DND-41 (cell line): ENCODE measurements around the gene PELI2.

Source experiments
- ATAC-seq: fragments of 200-7000 bp; cut with Tn5 transposase; 3 replicates; pipeline ENCODE4 v1.9.1; 2021; ENCODE audit warnings: low read depth; ENCODE audit not compliant: insufficient read depth
- DNase-seq: peaks from one replicate; pipeline ENCODE4 v3.0.0-alpha.2; 2020
- H2AFZ ChIP-seq: 2 replicates; pipeline ENCODE4 v1.6.0; 2012; ENCODE audit warnings: low read depth, low read length
- H3K27ac ChIP-seq: 2 replicates; pipeline ENCODE4 v1.5.1; 2012; ENCODE audit warnings: low read length, inconsistent platforms
- H3K27me3 ChIP-seq: fragments of 200-600 bp; sonication (generic); 2 replicates; pipeline ENCODE4 v1.6.0; 2012; ENCODE audit warnings: low read length, mild to moderate bottlenecking, inconsistent platforms; ENCODE audit not compliant: insufficient read depth, poor library complexity
- H3K36me3 ChIP-seq: 2 replicates; pipeline ENCODE4 v1.5.1; 2012; ENCODE audit warnings: low read length, inconsistent platforms; ENCODE audit not compliant: insufficient read depth
- H3K4me1 ChIP-seq: 2 replicates; pipeline ENCODE4 v1.5.1; 2012; ENCODE audit warnings: mild to moderate bottlenecking, low read length; ENCODE audit not compliant: insufficient read depth
- H3K4me2 ChIP-seq: 2 replicates; pipeline ENCODE4 v1.6.0; 2012; ENCODE audit warnings: mild to moderate bottlenecking, moderate library complexity, low read length, inconsistent platforms; ENCODE audit not compliant: insufficient read depth
- H3K4me3 ChIP-seq, 2 experiments: fragments of 200-600 bp in 1 of 2; shearing (Covaris generic) in 1 of 2; 2 replicates each; pipeline ENCODE4 v1.5.1; 2012 to 2016; ENCODE audit warnings: inconsistent platforms in 2 of 2, low read length in 2 of 2, mild to moderate bottlenecking in 2 of 2, low read depth in 1 of 2, moderate library complexity in 1 of 2
- H3K79me2 ChIP-seq: 2 replicates; pipeline ENCODE4 v1.6.0; 2012; ENCODE audit warnings: low read length, inconsistent platforms; ENCODE audit not compliant: insufficient read depth
- H3K9ac ChIP-seq: 2 replicates; pipeline ENCODE4 v1.6.0; 2012; ENCODE audit warnings: low read depth, mild to moderate bottlenecking, inconsistent platforms, low read length, moderate library complexity
- H3K9me3 ChIP-seq: 2 replicates; pipeline ENCODE4 v1.5.1; 2012; ENCODE audit warnings: low read length, moderate library complexity, mild to moderate bottlenecking, inconsistent platforms; ENCODE audit not compliant: insufficient read depth, severe bottlenecking
- H4K20me1 ChIP-seq: 2 replicates; pipeline ENCODE4 v1.6.0; 2012; ENCODE audit warnings: low read length; ENCODE audit not compliant: insufficient read depth
- EZH2 ChIP-seq: IDR thresholded peaks from 3 replicates; pipeline ENCODE4 v1.6.1; 2012; ENCODE audit warnings: borderline replicate concordance, low read depth, mild to moderate bottlenecking, moderate library complexity, low read length, inconsistent platforms; ENCODE audit not compliant: severe bottlenecking
- TF ChIP-seq, protein P1 (sequence below): IDR thresholded peaks from 2 replicates; pipeline ENCODE4 v1.5.1; 2012; ENCODE audit warnings: borderline replicate concordance, low read length, moderate library complexity, mild to moderate bottlenecking; ENCODE audit not compliant: poor library complexity, severe bottlenecking; ENCODE audit errors: extremely low read depth

PELI2 gene

DNA sequence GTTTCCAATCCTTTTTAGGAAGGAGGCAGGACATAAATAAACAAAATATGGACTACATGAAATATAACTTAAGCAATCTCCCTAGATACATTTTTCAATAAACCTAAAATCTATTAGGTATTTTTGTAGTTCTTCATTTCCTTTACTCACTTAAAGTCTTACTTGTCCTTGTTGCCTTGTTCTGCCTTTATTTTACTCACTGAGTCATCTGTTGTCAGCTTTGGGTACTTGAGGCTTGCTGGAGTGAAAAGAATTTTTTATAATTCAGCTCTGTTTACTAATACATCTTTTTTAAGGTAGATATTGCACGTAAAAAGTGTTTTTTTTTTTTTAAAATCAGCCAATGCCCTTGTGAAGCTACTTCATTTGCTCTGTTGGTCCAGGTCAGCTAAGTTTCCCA, 216.2 kb downstream of the PELI2 start:
- H3K9me3 ChIP-seq, result no peaks in the 10 kb centered on the region
- no peaks in the 10 kb centered on the region; the same call in 1 of the 2 replicates for H3K36me3 ChIP-seq
- peaks cover 32% of the 10 kb centered on the region for H3K4me1 ChIP-seq
- H3K4me3 ChIP-seq, result no peak overlapping the region
- DNase-seq (no peak), ATAC-seq (no peak)
- no peak overlapping the region for H3K27ac ChIP-seq
- H3K9ac ChIP-seq, result no peak overlapping the region
- no peaks in the 10 kb centered on the region for H4K20me1 ChIP-seq
- H3K4me2 ChIP-seq, result no peak overlapping the region
- H3K27me3 ChIP-seq, result no peaks in the 10 kb centered on the region
- no peak overlapping the region for H2AFZ ChIP-seq
- H3K79me2 ChIP-seq, result no peaks in the 10 kb centered on the region
- TF ChIP-seq, protein P1, sequence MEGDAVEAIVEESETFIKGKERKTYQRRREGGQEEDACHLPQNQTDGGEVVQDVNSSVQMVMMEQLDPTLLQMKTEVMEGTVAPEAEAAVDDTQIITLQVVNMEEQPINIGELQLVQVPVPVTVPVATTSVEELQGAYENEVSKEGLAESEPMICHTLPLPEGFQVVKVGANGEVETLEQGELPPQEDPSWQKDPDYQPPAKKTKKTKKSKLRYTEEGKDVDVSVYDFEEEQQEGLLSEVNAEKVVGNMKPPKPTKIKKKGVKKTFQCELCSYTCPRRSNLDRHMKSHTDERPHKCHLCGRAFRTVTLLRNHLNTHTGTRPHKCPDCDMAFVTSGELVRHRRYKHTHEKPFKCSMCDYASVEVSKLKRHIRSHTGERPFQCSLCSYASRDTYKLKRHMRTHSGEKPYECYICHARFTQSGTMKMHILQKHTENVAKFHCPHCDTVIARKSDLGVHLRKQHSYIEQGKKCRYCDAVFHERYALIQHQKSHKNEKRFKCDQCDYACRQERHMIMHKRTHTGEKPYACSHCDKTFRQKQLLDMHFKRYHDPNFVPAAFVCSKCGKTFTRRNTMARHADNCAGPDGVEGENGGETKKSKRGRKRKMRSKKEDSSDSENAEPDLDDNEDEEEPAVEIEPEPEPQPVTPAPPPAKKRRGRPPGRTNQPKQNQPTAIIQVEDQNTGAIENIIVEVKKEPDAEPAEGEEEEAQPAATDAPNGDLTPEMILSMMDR, result no peak
- no peak for TF ChIP-seq EZH2

GRCh38 chr14:56338674-56339073, 220.5 kb downstream of the PELI2 start:
- DNase-seq, result no peak
- H3K4me2 ChIP-seq, result no peak overlapping the region
- no peak for ATAC-seq

GRCh38 chr14:56339855-56340701, 221.9 kb downstream of the PELI2 start:
- Histone ChIP-seq H3K9ac (no peak overlapping the region), H3K4me3 (no peak overlapping the region), H3K27me3 (no peaks in the 10 kb centered on the region), H3K27ac (no peak overlapping the region), H3K79me2 (no peaks in the 10 kb centered on the region), H3K4me2 (no peak overlapping the region), H4K20me1 (no peaks in the 10 kb centered on the region), H3K36me3 (no peaks in the 10 kb centered on the region; the same call in 1 of the 2 replicates), H3K9me3 (no peaks in the 10 kb centered on the region), H3K4me1 (peaks cover 22% of the 10 kb centered on the region), H2AFZ (no peak overlapping the region)
- DNase-seq (peak; percentile 56), ATAC-seq (peak; percentile 82)
- TF ChIP-seq, protein P1, result peak; percentile 65
- TF ChIP-seq EZH2, result no peak

More at GRCh38 chr14:56338674-56339073, 220.5 kb downstream of the PELI2 start:
- H3K9me3 ChIP-seq, result no peaks in the 10 kb centered on the region
- no peaks in the 10 kb centered on the region for H3K27me3 ChIP-seq
- H3K9ac ChIP-seq, result no peak overlapping the region
- no peak overlapping the region for H3K27ac ChIP-seq
- H3K79me2 ChIP-seq, result no peaks in the 10 kb centered on the region
- no peak overlapping the region for H2AFZ ChIP-seq
- no peak overlapping the region for H3K4me3 ChIP-seq
- H4K20me1 ChIP-seq, result no peaks in the 10 kb centered on the region
- H3K4me1 ChIP-seq, result peaks cover 29% of the 10 kb centered on the region
- no peak for TF ChIP-seq EZH2
- TF ChIP-seq, protein P1, result no peak
- no peaks in the 10 kb centered on the region; the same call in 1 of the 2 replicates for H3K36me3 ChIP-seq
